HG03039 (cell line): ENCODE data around the gene HDAC5.
"Not testable (repeated sequence)": the region's sequence is repeated elsewhere in the genome, so short reads cannot be mapped to it uniquely, and the experiment has no call there.

Source experiments
- ATAC-seq: cut with Tn5 transposase; IDR thresholded peaks from one replicate; pipeline ENCODE4 v1.9.1; 2021; ENCODE audit warnings: mild to moderate bottlenecking, moderate library complexity; ENCODE audit not compliant: unreplicated experiment

Gene HDAC5

GRCh38 chr17:44133918-44134476, 10.6 kb upstream of the HDAC5 start:
- no peak for ATAC-seq

- no peak for ATAC-seq
These were observed 8.9 kb upstream of the HDAC5 start for GRCh38 chr17:44132275-44132821.

GRCh38 chr17:44131372-44131771, 7.9 kb upstream of the HDAC5 start:
- not testable (repeated sequence) for ATAC-seq

- ATAC-seq = no peak
These were observed 7.4 kb upstream of the HDAC5 start for GRCh38 chr17:44130693-44131349.

GRCh38 chr17:44128383-44128782, 4.9 kb upstream of the HDAC5 start:
- no peak for ATAC-seq

GRCh38 chr17:44124118-44124438, 637 bp upstream of the HDAC5 start:
- ATAC-seq = no peak

- peak; percentile 13 for ATAC-seq
These were observed 555 bp downstream of the HDAC5 start for GRCh38 chr17:44122816-44123355.

GRCh38 chr17:44121997-44122815, 1.2 kb downstream of the HDAC5 start:
- ATAC-seq = no peak

GRCh38 chr17:44120851-44121605, 2.4 kb downstream of the HDAC5 start:
- ATAC-seq = no peak

GRCh38 chr17:44120281-44120680, 3.2 kb downstream of the HDAC5 start:
- ATAC-seq = not testable (repeated sequence)

GRCh38 chr17:44119798-44120197, 3.6 kb downstream of the HDAC5 start:
- no peak for ATAC-seq

GRCh38 chr17:44119062-44119461, 4.4 kb downstream of the HDAC5 start:
- no peak for ATAC-seq

GRCh38 chr17:44118427-44119050, 4.9 kb downstream of the HDAC5 start:
- no peak for ATAC-seq

GRCh38 chr17:44117351-44117750, 6.1 kb downstream of the HDAC5 start:
- ATAC-seq = no peak

GRCh38 chr17:44115585-44116415, 7.6 kb downstream of the HDAC5 start:
- no peak for ATAC-seq

GRCh38 chr17:44113868-44114840, 9.3 kb downstream of the HDAC5 start:
- no peak for ATAC-seq

- no peak for ATAC-seq
These were observed 10.1 kb downstream of the HDAC5 start for GRCh38 chr17:44113382-44113781.
